Activated naive CD8-positive, alpha-beta T cell (primary cell): Measurements from ENCODE around the gene MAN1C1.

Experiments used
- H3K27ac Mint-ChIP-seq: one replicate; pipeline ENCODE4 v1.8.0; 2021; ENCODE audit warnings: mixed read lengths
- H3K27me3 Mint-ChIP-seq: one replicate; pipeline ENCODE4 v1.8.0; 2021; ENCODE audit warnings: mixed read lengths
- H3K36me3 Mint-ChIP-seq: one replicate; pipeline ENCODE4 v1.8.0; 2021; ENCODE audit warnings: mixed read lengths
- H3K4me1 Mint-ChIP-seq: one replicate; pipeline ENCODE4 v1.8.0; 2021; ENCODE audit warnings: low read depth, mixed read lengths
- H3K4me3 Mint-ChIP-seq: one replicate; pipeline ENCODE4 v1.8.0; 2021; ENCODE audit warnings: mild to moderate bottlenecking, mixed read lengths
- H3K9me3 Mint-ChIP-seq: one replicate; pipeline ENCODE4 v1.8.0; 2021; ENCODE audit warnings: low read depth, mixed read lengths

Gene MAN1C1

DNA sequence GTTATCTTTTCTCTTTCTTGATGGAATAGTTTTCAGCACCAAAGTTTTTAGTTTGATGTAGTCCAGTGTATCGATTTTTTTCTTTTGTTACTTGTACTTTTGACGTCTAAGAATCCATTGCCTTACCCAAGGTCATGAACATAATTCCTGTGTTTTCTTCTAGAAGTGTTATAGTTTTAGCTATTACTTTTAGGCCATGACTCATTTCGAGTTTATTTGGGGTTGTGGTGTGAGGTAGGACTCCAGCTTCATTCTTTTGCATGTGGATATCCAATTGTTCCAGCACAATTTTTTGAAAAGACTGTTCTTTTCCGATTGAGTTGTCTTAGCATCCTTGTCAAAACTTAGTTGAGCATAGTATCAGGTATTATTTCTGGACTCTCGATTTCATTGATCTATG is 104.0 kb downstream of the MAN1C1 start:
- Mint-ChIP-seq H3K4me1 (peaks cover 57% of the 10 kb centered on the region), H3K4me3 (no peak overlapping the region), H3K27ac (peak overlapping the region; percentile 8), H3K27me3 (no peaks in the 10 kb centered on the region), H3K9me3 (no peaks in the 10 kb centered on the region), H3K36me3 (peaks cover 15% of the 10 kb centered on the region)

GRCh38 chr1:25723250-25723880 is 106.8 kb downstream of the MAN1C1 start:
- peaks cover 10% of the 10 kb centered on the region for H3K36me3 Mint-ChIP-seq
- no peak overlapping the region for H3K4me3 Mint-ChIP-seq
- H3K27ac Mint-ChIP-seq, result no peak overlapping the region
- H3K4me1 Mint-ChIP-seq, result peaks cover 72% of the 10 kb centered on the region
- H3K27me3 Mint-ChIP-seq, result no peaks in the 10 kb centered on the region
- H3K9me3 Mint-ChIP-seq, result no peaks in the 10 kb centered on the region

DNA sequence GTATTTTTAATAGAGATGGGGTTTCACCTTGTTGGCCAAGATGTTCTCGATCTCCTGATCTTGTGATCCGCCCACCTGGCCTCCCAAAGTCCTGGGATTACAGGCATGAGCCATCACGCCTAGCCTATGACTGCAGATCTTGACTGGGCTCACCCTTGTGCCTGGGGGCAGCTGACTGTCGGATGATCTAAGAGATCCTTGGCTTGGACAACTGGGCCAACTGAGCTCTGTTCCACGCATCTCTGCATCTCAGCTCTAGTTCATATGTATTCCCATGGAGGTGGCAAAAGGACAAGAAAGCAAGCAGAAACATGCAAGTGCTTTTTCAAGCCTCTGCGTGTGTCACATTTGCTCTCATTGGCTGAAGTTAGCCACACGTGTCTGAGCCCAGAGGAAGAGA is 107.6 kb downstream of the MAN1C1 start:
- H3K9me3 Mint-ChIP-seq, result no peaks in the 10 kb centered on the region
- H3K4me3 Mint-ChIP-seq, result no peak overlapping the region

GRCh38 chr1:25724966-25725365 is 108.4 kb downstream of the MAN1C1 start:
- Mint-ChIP-seq H3K9me3 (no peaks in the 10 kb centered on the region), H3K4me3 (no peak overlapping the region), H3K4me1 (peaks cover 78% of the 10 kb centered on the region), H3K36me3 (peaks cover 8% of the 10 kb centered on the region), H3K27me3 (no peaks in the 10 kb centered on the region), H3K27ac (no peak overlapping the region)

More for the DNA sequence above, 107.6 kb downstream of the MAN1C1 start:
- no peaks in the 10 kb centered on the region for H3K27me3 Mint-ChIP-seq
- H3K36me3 Mint-ChIP-seq, result peaks cover 8% of the 10 kb centered on the region
- H3K4me1 Mint-ChIP-seq, result peaks cover 74% of the 10 kb centered on the region
- no peak overlapping the region for H3K27ac Mint-ChIP-seq

GRCh38 chr1:25725482-25725881 is 108.9 kb downstream of the MAN1C1 start:
- Mint-ChIP-seq H3K4me1 (peaks cover 83% of the 10 kb centered on the region), H3K27me3 (no peaks in the 10 kb centered on the region), H3K4me3 (no peak overlapping the region), H3K9me3 (no peaks in the 10 kb centered on the region), H3K27ac (peak overlapping the region; percentile 0), H3K36me3 (peaks cover 8% of the 10 kb centered on the region)

GRCh38 chr1:25727088-25727487 is 110.5 kb downstream of the MAN1C1 start:
- no peak overlapping the region for H3K4me3 Mint-ChIP-seq
- H3K36me3 Mint-ChIP-seq, result peaks cover 6% of the 10 kb centered on the region
- H3K27me3 Mint-ChIP-seq, result no peaks in the 10 kb centered on the region

GRCh38 chr1:25727635-25728286 is 111.2 kb downstream of the MAN1C1 start:
- Mint-ChIP-seq H3K9me3 (no peaks in the 10 kb centered on the region), H3K4me1 (peaks cover 77% of the 10 kb centered on the region), H3K27ac (no peak overlapping the region), H3K27me3 (no peaks in the 10 kb centered on the region), H3K36me3 (no peaks in the 10 kb centered on the region), H3K4me3 (no peak overlapping the region)

More at GRCh38 chr1:25727088-25727487, 110.5 kb downstream of the MAN1C1 start:
- Mint-ChIP-seq H3K4me1 (peaks cover 82% of the 10 kb centered on the region), H3K9me3 (no peaks in the 10 kb centered on the region), H3K27ac (no peak overlapping the region)

GRCh38 chr1:25728301-25728935 is 111.8 kb downstream of the MAN1C1 start:
- no peaks in the 10 kb centered on the region for H3K9me3 Mint-ChIP-seq
- H3K36me3 Mint-ChIP-seq, result no peaks in the 10 kb centered on the region
- H3K27me3 Mint-ChIP-seq, result no peaks in the 10 kb centered on the region
- H3K4me3 Mint-ChIP-seq, result no peak overlapping the region
- H3K27ac Mint-ChIP-seq, result no peak overlapping the region
- peaks cover 76% of the 10 kb centered on the region for H3K4me1 Mint-ChIP-seq

DNA sequence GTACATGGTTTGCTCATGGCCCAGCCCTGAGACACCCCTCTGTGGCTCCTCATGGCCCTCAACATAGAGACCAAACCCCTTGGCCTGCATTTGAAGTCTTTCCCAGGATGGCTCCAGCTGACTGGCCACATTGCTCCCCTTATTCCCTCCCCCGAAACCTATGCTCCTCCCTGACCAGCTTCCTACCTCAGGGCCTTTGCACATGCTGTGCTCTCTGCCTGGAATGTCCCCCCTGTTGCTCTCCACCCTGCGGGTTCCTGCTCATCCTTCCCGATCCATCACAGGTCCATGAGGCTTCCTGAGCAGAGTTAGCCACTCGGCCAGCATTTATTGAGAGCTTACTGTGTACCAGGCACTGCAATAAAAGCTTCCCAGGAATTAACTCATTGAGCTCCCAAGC is 112.5 kb downstream of the MAN1C1 start:
- Mint-ChIP-seq H3K27ac (no peak overlapping the region), H3K4me1 (peaks cover 74% of the 10 kb centered on the region), H3K4me3 (no peak overlapping the region), H3K9me3 (no peaks in the 10 kb centered on the region), H3K27me3 (no peaks in the 10 kb centered on the region), H3K36me3 (no peaks in the 10 kb centered on the region)

- no peaks in the 10 kb centered on the region for H3K9me3 Mint-ChIP-seq
- H3K27ac Mint-ChIP-seq, result no peak overlapping the region
- H3K4me3 Mint-ChIP-seq, result peak overlapping the region; percentile 40
- no peaks in the 10 kb centered on the region for H3K27me3 Mint-ChIP-seq
- H3K36me3 Mint-ChIP-seq, result no peaks in the 10 kb centered on the region
- peaks cover 66% of the 10 kb centered on the region for H3K4me1 Mint-ChIP-seq
Observed at GRCh38 chr1:25729790-25730644, 113.4 kb downstream of the MAN1C1 start.

GRCh38 chr1:25731148-25731547 is 114.6 kb downstream of the MAN1C1 start:
- Mint-ChIP-seq H3K27me3 (no peaks in the 10 kb centered on the region), H3K27ac (no peak overlapping the region), H3K4me1 (peaks cover 64% of the 10 kb centered on the region), H3K36me3 (peaks cover 2% of the 10 kb centered on the region), H3K4me3 (peak overlapping the region; percentile 40), H3K9me3 (no peaks in the 10 kb centered on the region)

DNA sequence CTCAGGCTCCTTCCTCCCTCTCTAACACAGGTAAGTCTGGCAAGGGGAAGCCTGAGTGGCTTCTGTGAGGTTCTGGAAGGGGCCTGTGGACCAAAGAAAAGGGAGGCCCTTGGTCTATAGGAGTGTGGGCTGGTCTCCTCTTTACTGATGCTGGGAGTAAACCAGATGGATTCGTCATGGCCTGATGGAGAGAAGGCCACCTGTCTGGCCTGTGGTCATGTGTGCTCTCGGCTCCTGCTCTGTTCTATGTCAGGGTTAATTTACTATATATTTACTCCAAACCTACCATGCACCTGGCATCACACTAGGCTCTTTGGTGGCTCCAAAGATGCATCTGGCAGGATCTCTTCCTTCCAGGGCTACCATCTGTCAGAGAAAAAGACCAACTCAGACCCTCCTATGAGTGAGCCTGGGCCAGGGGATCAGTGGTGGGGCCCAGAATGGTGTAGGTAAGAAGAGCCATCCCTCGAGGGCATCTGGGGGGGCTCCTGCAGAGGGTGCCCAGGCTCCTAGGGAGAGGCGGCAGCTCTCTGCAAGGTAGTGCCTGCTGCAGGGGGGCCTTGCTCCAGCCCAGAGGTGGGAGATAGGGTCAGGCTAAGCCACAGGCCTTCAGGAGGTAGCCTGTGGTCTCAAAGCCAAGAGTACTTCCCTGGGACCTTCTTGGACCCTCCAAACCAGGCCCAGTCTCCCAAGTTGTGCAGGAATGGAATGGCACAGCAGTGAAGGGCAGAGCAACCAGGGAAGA is 115.2 kb downstream of the MAN1C1 start:
- peaks cover 64% of the 10 kb centered on the region for H3K4me1 Mint-ChIP-seq
- no peaks in the 10 kb centered on the region for H3K9me3 Mint-ChIP-seq
- H3K27me3 Mint-ChIP-seq, result no peaks in the 10 kb centered on the region
- peaks cover 2% of the 10 kb centered on the region for H3K36me3 Mint-ChIP-seq
- no peak overlapping the region for H3K27ac Mint-ChIP-seq
- H3K4me3 Mint-ChIP-seq, result no peak overlapping the region

GRCh38 chr1:25732821-25733220 is 116.2 kb downstream of the MAN1C1 start:
- no peaks in the 10 kb centered on the region for H3K9me3 Mint-ChIP-seq
- no peak overlapping the region for H3K4me3 Mint-ChIP-seq
- peaks cover 2% of the 10 kb centered on the region for H3K36me3 Mint-ChIP-seq
- peaks cover 59% of the 10 kb centered on the region for H3K4me1 Mint-ChIP-seq
- H3K27ac Mint-ChIP-seq, result no peak overlapping the region
- no peaks in the 10 kb centered on the region for H3K27me3 Mint-ChIP-seq

DNA sequence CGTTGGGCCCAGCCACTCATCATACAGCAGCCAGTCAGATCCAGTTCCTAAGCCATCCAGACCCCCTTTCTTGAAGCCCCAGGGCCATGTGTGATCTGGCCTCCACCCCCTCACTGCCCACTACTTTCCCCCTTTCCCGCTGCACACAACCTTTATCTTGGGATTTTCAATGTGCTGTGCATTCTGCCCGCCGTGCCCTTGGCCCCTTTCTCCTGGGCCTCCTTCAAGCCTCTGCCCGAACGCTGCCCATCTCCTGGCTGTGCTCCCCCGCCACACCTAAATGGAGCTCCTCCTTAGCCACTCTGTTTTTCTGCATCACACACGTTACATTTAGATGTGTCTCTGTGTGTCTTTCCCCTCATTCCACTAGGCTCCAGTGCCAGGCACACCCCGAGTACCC is 116.7 kb downstream of the MAN1C1 start:
- H3K27ac Mint-ChIP-seq, result no peak overlapping the region
- peaks cover 2% of the 10 kb centered on the region for H3K36me3 Mint-ChIP-seq
- H3K4me1 Mint-ChIP-seq, result peaks cover 59% of the 10 kb centered on the region
- no peaks in the 10 kb centered on the region for H3K27me3 Mint-ChIP-seq
- no peaks in the 10 kb centered on the region for H3K9me3 Mint-ChIP-seq
- no peak overlapping the region for H3K4me3 Mint-ChIP-seq
